Mesendoderm (in vitro differentiated cells): ENCODE results near the gene ABTB2.

Source experiments
- DNase-seq: peaks from one replicate; pipeline ENCODE4 v3.0.0; 2013
- H2AK5ac ChIP-seq: 2 replicates; pipeline ENCODE4 v1.6.1; 2013; ENCODE audit warnings: low read length, inconsistent platforms
- H2BK120ac ChIP-seq: 2 replicates; pipeline ENCODE4 v1.6.1; 2013; ENCODE audit warnings: low read depth, mild to moderate bottlenecking, low read length, moderate library complexity, mixed read lengths
- H2BK15ac ChIP-seq: replicated peaks from 2 replicates; pipeline ENCODE4 v1.6.1; 2013; ENCODE audit warnings: low read depth, mild to moderate bottlenecking, moderate library complexity
- H2BK5ac ChIP-seq: 2 replicates; pipeline ENCODE4 v1.6.1; 2013; ENCODE audit warnings: low read length, inconsistent platforms
- H3K18ac ChIP-seq: 2 replicates; pipeline ENCODE4 v1.6.1; 2013; ENCODE audit warnings: mild to moderate bottlenecking, low read length, mixed read lengths
- H3K23ac ChIP-seq: one replicate; pipeline ENCODE4 v1.6.1; 2013; ENCODE audit warnings: low read length
- H3K27ac ChIP-seq: 2 replicates; pipeline ENCODE4 v1.5.1; 2013; ENCODE audit warnings: low read depth, mild to moderate bottlenecking, inconsistent platforms, low read length, moderate library complexity
- H3K27me3 ChIP-seq: 2 replicates; pipeline ENCODE4 v1.6.1; 2013; ENCODE audit warnings: low read length, control low read depth, mild to moderate bottlenecking, inconsistent platforms; ENCODE audit not compliant: insufficient read depth, poor library complexity
- H3K36me3 ChIP-seq: 2 replicates; pipeline ENCODE4 v1.6.1; 2013; ENCODE audit warnings: low read length, inconsistent platforms; ENCODE audit not compliant: control insufficient read depth, insufficient read depth
- H3K4ac ChIP-seq: one replicate; pipeline ENCODE4 v1.6.1; 2013; ENCODE audit warnings: low read depth, mild to moderate bottlenecking, low read length, moderate library complexity
- H3K4me1 ChIP-seq: 2 replicates; pipeline ENCODE4 v1.6.1; 2013; ENCODE audit warnings: low read depth, low read length, inconsistent platforms; ENCODE audit not compliant: control insufficient read depth
- H3K4me2 ChIP-seq: 2 replicates; pipeline ENCODE4 v1.6.1; 2013; ENCODE audit warnings: low read length
- H3K4me3 ChIP-seq: 2 replicates; pipeline ENCODE4 v1.5.1; 2013; ENCODE audit warnings: mild to moderate bottlenecking, low read length
- H3K56ac ChIP-seq: one replicate; pipeline ENCODE4 v1.6.1; 2013; ENCODE audit warnings: low read length
- H3K79me1 ChIP-seq: 2 replicates; pipeline ENCODE4 v1.6.1; 2013; ENCODE audit warnings: low read length, inconsistent platforms
- H3K79me2 ChIP-seq: 2 replicates; pipeline ENCODE4 v1.6.1; 2013; ENCODE audit warnings: mild to moderate bottlenecking, low read length; ENCODE audit not compliant: control insufficient read depth, insufficient read depth
- H3K9ac ChIP-seq: 2 replicates; pipeline ENCODE4 v1.6.1; 2013; ENCODE audit warnings: low read length, inconsistent platforms
- H4K5ac ChIP-seq: one replicate; pipeline ENCODE4 v1.6.1; 2013; ENCODE audit warnings: low read length
- H4K8ac ChIP-seq: one replicate; pipeline ENCODE4 v1.6.1; 2013; ENCODE audit warnings: low read depth, mild to moderate bottlenecking, control low read depth, low read length, moderate library complexity
- WGBS: extraction: QIAGEN DNeasy Blood & Tissue Kit; methylation state at CpG from one replicate; pipeline ENCODE4 v1.1.7; 2013; ENCODE audit warnings: low lambda C conversion rate, missing lambda C conversion rate; ENCODE audit not compliant: insufficient coverage; ENCODE audit errors: extremely low coverage; 5-methylcytosine and 5-hydroxymethylcytosine counted together

ABTB2 gene

DNA sequence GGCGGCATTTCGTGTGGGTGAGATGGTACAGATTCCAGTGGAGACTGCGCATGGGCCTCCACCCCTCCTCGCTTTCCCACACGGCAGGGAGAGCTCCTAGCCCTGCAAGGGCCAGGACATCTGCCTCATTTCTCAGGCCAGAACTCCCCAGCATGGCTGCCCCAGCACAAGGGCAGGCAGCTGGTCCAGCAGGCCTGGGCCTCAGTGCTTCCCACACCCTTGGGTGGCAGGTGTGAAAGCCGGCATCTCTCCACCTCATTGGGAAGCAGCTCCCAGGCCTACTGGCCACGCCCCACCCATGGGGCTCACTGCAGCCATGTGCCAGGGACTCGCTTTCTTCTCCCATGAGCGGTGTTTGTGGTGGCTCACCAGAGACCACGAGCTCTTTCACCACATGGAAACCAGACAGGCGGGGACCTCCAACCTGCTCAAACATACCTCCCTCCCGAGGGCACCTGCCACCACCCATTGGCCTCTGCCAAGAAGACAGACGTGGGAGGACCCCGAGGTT is 173.2 kb downstream of the ABTB2 start:
- H3K4ac ChIP-seq = no peak overlapping the region
- H4K8ac ChIP-seq = no peak overlapping the region
- no peaks in the 10 kb centered on the region for H3K36me3 ChIP-seq
- H3K4me1 ChIP-seq = peaks cover 9% of the 10 kb centered on the region
- H3K79me2 ChIP-seq = no peaks in the 10 kb centered on the region
- no peak for DNase-seq
- H3K56ac ChIP-seq = no peak overlapping the region
- H3K79me1 ChIP-seq = no peaks in the 10 kb centered on the region
- no peak overlapping the region for H4K5ac ChIP-seq
- WGBS = no CpG with 5 or more reads among the region's 14 CpGs
- no peak overlapping the region for H3K18ac ChIP-seq
- no peak overlapping the region for H2AK5ac ChIP-seq
- H2BK120ac ChIP-seq = no peak overlapping the region
- H3K4me3 ChIP-seq = no peak overlapping the region
- no peak overlapping the region for H2BK5ac ChIP-seq
- H3K9ac ChIP-seq = no peak overlapping the region
- H2BK15ac ChIP-seq = no peak overlapping the region
- H3K27me3 ChIP-seq = no peaks in the 10 kb centered on the region
- H3K4me2 ChIP-seq = no peak overlapping the region
- no peak overlapping the region for H3K27ac ChIP-seq
- H3K23ac ChIP-seq = no peak overlapping the region

DNA sequence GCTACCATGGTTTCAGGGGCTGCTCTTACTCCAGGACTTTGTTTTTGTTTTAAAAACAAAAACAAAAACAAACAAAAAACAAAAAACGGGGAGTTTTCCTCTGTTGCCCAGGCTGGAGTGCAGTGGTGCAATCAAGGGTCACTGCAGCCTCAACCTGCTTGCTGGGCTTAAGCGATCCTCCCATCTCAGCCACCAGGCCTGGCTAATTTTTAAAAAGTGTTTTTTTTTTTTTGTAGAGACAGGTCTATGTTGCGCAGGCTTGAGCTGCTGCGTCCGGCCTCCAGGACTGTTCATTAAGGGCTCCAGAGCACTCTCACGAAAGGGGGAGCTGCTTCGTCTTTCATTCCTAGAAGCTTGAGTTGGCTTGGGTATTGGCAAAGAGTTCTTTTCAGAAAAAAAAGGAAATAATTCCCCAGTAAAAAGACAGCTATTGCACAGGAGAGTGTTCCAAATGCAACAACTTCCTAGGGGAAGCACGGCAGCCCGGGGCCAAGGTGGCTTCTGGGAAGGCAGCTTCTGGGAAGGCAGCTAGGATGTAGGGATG is 173.9 kb downstream of the ABTB2 start:
- no peak overlapping the region for H2AK5ac ChIP-seq
- H4K8ac ChIP-seq = no peak overlapping the region
- H3K79me1 ChIP-seq = no peaks in the 10 kb centered on the region
- no peak overlapping the region for H3K4ac ChIP-seq
- no peaks in the 10 kb centered on the region for H3K36me3 ChIP-seq
- no peak overlapping the region for H2BK120ac ChIP-seq
- no peak overlapping the region for H3K27ac ChIP-seq
- H4K5ac ChIP-seq = no peak overlapping the region
- no peak overlapping the region for H3K23ac ChIP-seq
- no peak overlapping the region for H3K18ac ChIP-seq
- WGBS = no CpG with 5 or more reads among the region's 9 CpGs
- H2BK5ac ChIP-seq = no peak overlapping the region
- no peak for DNase-seq
- no peak overlapping the region for H3K4me3 ChIP-seq
- no peak overlapping the region for H3K9ac ChIP-seq
- H3K4me2 ChIP-seq = no peak overlapping the region
- H3K27me3 ChIP-seq = no peaks in the 10 kb centered on the region
- H3K79me2 ChIP-seq = no peaks in the 10 kb centered on the region
- no peak overlapping the region for H3K56ac ChIP-seq
- no peak overlapping the region for H2BK15ac ChIP-seq
- H3K4me1 ChIP-seq = peaks cover 9% of the 10 kb centered on the region

DNA sequence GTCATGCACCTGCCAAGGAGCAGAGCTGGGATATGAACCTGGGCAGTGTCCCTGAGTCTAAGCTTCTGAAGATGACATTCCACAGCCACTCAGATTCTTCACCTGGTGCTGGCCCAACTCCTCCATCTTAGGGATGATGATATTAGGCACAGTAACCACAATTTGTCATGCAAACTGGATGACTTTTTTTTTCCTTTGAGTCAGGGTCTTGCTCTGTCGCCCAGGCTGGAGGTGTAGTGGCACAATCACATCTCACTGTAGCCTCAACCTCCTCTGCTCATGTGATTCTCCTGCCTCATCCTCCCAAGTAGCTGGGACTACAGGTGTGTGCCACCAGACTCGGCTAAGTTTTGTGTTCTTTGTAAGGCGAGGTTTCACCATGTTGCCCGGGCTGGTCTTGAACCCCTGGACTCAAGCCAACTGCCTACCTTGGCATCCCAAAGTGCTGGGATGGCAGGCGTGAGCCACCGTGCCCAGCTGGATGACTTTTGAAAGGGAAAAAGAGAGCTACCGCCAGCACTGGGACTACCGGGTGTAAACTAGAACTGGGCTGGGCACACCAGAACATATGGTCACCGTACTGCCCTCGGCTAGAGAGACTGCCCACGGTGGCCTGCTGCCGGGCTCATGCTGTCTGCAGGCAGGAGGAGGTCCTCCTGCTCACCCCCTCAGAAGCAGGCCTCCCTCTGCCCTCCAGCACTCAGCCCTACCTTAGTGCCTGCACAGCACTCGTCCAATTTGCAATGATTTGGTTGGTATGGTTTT is 174.7 kb downstream of the ABTB2 start:
- Histone ChIP-seq H2AK5ac (no peak overlapping the region), H3K4ac (no peak overlapping the region), H2BK120ac (no peak overlapping the region), H4K5ac (no peak overlapping the region), H3K79me2 (no peaks in the 10 kb centered on the region), H3K9ac (no peak overlapping the region), H3K4me2 (no peak overlapping the region), H3K18ac (no peak overlapping the region), H3K27ac (no peak overlapping the region), H3K27me3 (no peaks in the 10 kb centered on the region), H3K23ac (no peak overlapping the region), H3K56ac (no peak overlapping the region), H3K79me1 (no peaks in the 10 kb centered on the region), H4K8ac (no peak overlapping the region), H3K36me3 (no peaks in the 10 kb centered on the region), H2BK15ac (no peak overlapping the region), H3K4me3 (no peak overlapping the region), H3K4me1 (peaks cover 9% of the 10 kb centered on the region), H2BK5ac (no peak overlapping the region)
- DNase-seq = no peak
- WGBS = no CpG with 5 or more reads among the region's 13 CpGs

DNA sequence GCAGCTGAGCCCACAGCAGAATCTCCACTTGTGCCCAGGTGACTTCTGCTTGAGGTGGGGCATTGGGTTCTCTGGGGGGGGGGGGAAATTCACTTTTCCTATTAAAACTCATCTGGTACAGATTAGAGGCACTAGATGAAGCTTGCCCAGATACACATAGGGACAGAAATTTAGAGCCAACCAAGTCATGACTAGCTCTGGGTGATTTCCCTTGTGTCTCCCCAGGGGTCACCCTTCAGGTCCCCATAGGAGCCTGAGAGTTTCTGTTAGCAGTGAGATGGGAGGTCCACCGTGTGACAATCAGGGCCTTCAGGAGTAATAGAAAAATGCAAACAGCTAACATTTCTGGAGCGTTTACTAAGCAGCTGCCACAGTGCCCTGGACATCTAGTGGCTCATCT is 175.4 kb downstream of the ABTB2 start:
- Histone ChIP-seq H4K5ac (no peak overlapping the region), H2AK5ac (no peak overlapping the region), H3K23ac (no peak overlapping the region), H3K18ac (no peak overlapping the region), H3K27ac (no peak overlapping the region), H3K4me2 (no peak overlapping the region), H2BK5ac (no peak overlapping the region), H4K8ac (no peak overlapping the region), H3K79me1 (no peaks in the 10 kb centered on the region), H2BK15ac (no peak overlapping the region), H3K9ac (no peak overlapping the region), H2BK120ac (no peak overlapping the region), H3K4me1 (peaks cover 9% of the 10 kb centered on the region), H3K4ac (no peak overlapping the region), H3K36me3 (no peaks in the 10 kb centered on the region), H3K4me3 (no peak overlapping the region), H3K27me3 (no peaks in the 10 kb centered on the region), H3K79me2 (no peaks in the 10 kb centered on the region), H3K56ac (no peak overlapping the region)
- no CpG with 5 or more reads among the region's 2 CpGs for WGBS
- no peak for DNase-seq

DNA sequence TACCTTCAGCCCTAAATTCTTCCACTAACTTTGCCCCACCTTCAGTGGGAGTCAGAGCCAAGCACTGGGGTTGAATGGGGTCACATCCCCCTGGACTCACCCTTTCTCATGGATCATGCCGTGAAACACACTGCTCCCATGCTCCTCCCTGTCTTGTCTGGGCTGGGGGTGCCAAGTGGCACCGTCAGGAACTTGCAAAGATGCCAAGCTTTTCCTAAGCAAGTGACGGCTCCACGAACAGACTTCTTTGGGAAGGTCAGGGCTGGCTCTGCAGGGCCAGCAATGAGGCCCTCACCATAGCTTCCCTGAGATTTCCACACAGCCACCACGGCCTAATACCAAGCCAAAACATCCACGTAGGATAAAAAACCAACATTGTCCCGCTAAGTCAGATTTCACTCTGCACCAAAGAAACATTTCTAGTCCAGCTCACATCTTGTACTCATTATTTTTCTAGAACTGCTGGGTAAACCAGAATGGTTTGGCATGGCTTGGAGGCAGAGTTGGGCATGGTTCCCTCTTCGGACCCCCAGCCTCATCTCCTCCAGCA is 175.9 kb downstream of the ABTB2 start:
- H3K27ac ChIP-seq = no peak overlapping the region
- no peak overlapping the region for H2BK120ac ChIP-seq
- H3K9ac ChIP-seq = no peak overlapping the region
- no peak overlapping the region for H2BK15ac ChIP-seq
- no peaks in the 10 kb centered on the region for H3K36me3 ChIP-seq
- H3K56ac ChIP-seq = peak overlapping the region; percentile 10
- no peaks in the 10 kb centered on the region for H3K79me2 ChIP-seq
- H2AK5ac ChIP-seq = no peak overlapping the region
- H3K27me3 ChIP-seq = no peaks in the 10 kb centered on the region
- no peak overlapping the region for H4K8ac ChIP-seq
- H2BK5ac ChIP-seq = no peak overlapping the region
- H3K4ac ChIP-seq = no peak overlapping the region
- no CpG with 5 or more reads among the region's 8 CpGs for WGBS
- no peak overlapping the region for H3K4me3 ChIP-seq
- no peaks in the 10 kb centered on the region for H3K79me1 ChIP-seq
- no peak overlapping the region for H3K4me2 ChIP-seq
- no peak for DNase-seq
- peaks cover 7% of the 10 kb centered on the region for H3K4me1 ChIP-seq
- no peak overlapping the region for H4K5ac ChIP-seq
- H3K23ac ChIP-seq = no peak overlapping the region
- H3K18ac ChIP-seq = no peak overlapping the region
